GM21381 (cell line): Measurements from ENCODE around the gene SH3BP2.

Experiments used
- ATAC-seq: cut with Tn5 transposase; IDR thresholded peaks from one replicate; pipeline ENCODE4 v1.9.1; 2021; ENCODE audit warnings: mild to moderate bottlenecking, moderate library complexity; ENCODE audit not compliant: unreplicated experiment

SH3BP2 gene

GRCh38 chr4:2871466-2871865, 78.6 kb downstream of the SH3BP2 start:
- no peak for ATAC-seq

GRCh38 chr4:2871911-2872310, 79.0 kb downstream of the SH3BP2 start:
- ATAC-seq: no peak

- no peak for ATAC-seq
These were observed 80.4 kb downstream of the SH3BP2 start for GRCh38 chr4:2873329-2873728.

GRCh38 chr4:2874861-2875260, 82.0 kb downstream of the SH3BP2 start:
- no peak for ATAC-seq

GRCh38 chr4:2875556-2875955, 82.7 kb downstream of the SH3BP2 start:
- no peak for ATAC-seq

- no peak for ATAC-seq
These were observed 85.5 kb downstream of the SH3BP2 start for GRCh38 chr4:2878346-2878745.

- ATAC-seq: no peak
These were observed 86.1 kb downstream of the SH3BP2 start for GRCh38 chr4:2879026-2879425.

- no peak for ATAC-seq
These were observed 88.5 kb downstream of the SH3BP2 start for GRCh38 chr4:2881431-2881830.

GRCh38 chr4:2882341-2882740, 89.5 kb downstream of the SH3BP2 start:
- no peak for ATAC-seq

GRCh38 chr4:2886161-2886560, 93.3 kb downstream of the SH3BP2 start:
- ATAC-seq: no peak

- ATAC-seq: no peak
These were observed 93.7 kb downstream of the SH3BP2 start for GRCh38 chr4:2886622-2887021.

GRCh38 chr4:2887343-2887742, 94.5 kb downstream of the SH3BP2 start:
- ATAC-seq: no peak

- ATAC-seq: no peak
These were observed 96.0 kb downstream of the SH3BP2 start for GRCh38 chr4:2888886-2889285.
